CD14-positive monocyte (primary cell): ENCODE data around the gene ARHGAP32. TPM values are rescaled to one million over a fixed set of nuclear protein-coding genes. Genes with fewer than 3 reads are reported as not detected.

Experiments
- DNase-seq, 3 donors: peaks; one replicate each; pipeline ENCODE4 v3.0.0-alpha.2; 2011 to 2022
- H2AFZ ChIP-seq: 2 replicates; pipeline ENCODE4 v1.6.0; 2012; ENCODE audit warnings: mild to moderate bottlenecking, low read depth, low read length, inconsistent platforms; ENCODE audit not compliant: insufficient read depth, poor library complexity, severe bottlenecking
- H3K27ac ChIP-seq, 2 donors: 1 replicate in 1 of 2; 2 replicates in 1 of 2; pipeline ENCODE4 v1.5.1; 2012 to 2013; ENCODE audit warnings: low read length in 2 of 2, control low read depth in 1 of 2, inconsistent platforms in 1 of 2, low read depth in 1 of 2, mild to moderate bottlenecking in 1 of 2
- H3K27me3 ChIP-seq, 2 donors: one replicate each; pipeline versions ENCODE4 v1.6.0 to v1.6.1; 2011 to 2013; ENCODE audit warnings: low read length in 2 of 2; ENCODE audit not compliant: control insufficient read depth in 2 of 2, insufficient read depth in 2 of 2
- H3K36me3 ChIP-seq, 2 donors: replicated peaks in 1 of 2; 1 replicate in 1 of 2; 2 replicates in 1 of 2; pipeline versions ENCODE4 v1.5.1 to v1.6.1; 2012 to 2013; ENCODE audit warnings: low read length in 2 of 2, control low read depth in 1 of 2, inconsistent platforms in 1 of 2, mild to moderate bottlenecking in 1 of 2; ENCODE audit not compliant: insufficient read depth in 2 of 2, control insufficient read depth in 1 of 2
- H3K4me1 ChIP-seq, 2 donors: 1 replicate in 1 of 2; 2 replicates in 1 of 2; pipeline versions ENCODE4 v1.5.1 to v1.6.1; 2012 to 2013; ENCODE audit warnings: low read length in 2 of 2, control low read depth in 1 of 2, inconsistent platforms in 1 of 2, mild to moderate bottlenecking in 1 of 2, moderate library complexity in 1 of 2; ENCODE audit not compliant: insufficient read depth in 2 of 2, control insufficient read depth in 1 of 2
- H3K4me2 ChIP-seq: replicated peaks from 2 replicates; pipeline ENCODE3; 2012; ENCODE audit warnings: low read length, moderate library complexity, mild to moderate bottlenecking; ENCODE audit not compliant: poor library complexity, severe bottlenecking; ENCODE audit errors: extremely low read depth
- H3K4me3 ChIP-seq, 3 experiments: fragments of 200-600 bp in 1 of 3; sonication (generic) in 1 of 3; replicated peaks in 1 of 3; 1 replicate in 2 of 3; 2 replicates in 1 of 3; pipeline ENCODE4 v1.5.1; 2011 to 2013; ENCODE audit warnings: low read length in 3 of 3, mild to moderate bottlenecking in 3 of 3, control low read depth in 2 of 3, low read depth in 2 of 3, inconsistent platforms in 1 of 3, moderate library complexity in 1 of 3
- H3K79me2 ChIP-seq: 2 replicates; pipeline ENCODE4 v1.6.0; 2012; ENCODE audit warnings: mild to moderate bottlenecking, control low read depth, inconsistent platforms, low read length, moderate library complexity; ENCODE audit not compliant: insufficient read depth
- H3K9ac ChIP-seq: 2 replicates; pipeline ENCODE4 v1.6.0; 2017; ENCODE audit warnings: low read length, mild to moderate bottlenecking; ENCODE audit not compliant: insufficient read depth, poor library complexity, severe bottlenecking
- H3K9me3 ChIP-seq, 2 donors: replicated peaks in 1 of 2; 1 replicate in 1 of 2; 2 replicates in 1 of 2; pipeline versions ENCODE4 v1.5.1 to v1.6.1; 2012 to 2013; ENCODE audit warnings: low read length in 2 of 2, control low read depth in 1 of 2; ENCODE audit not compliant: control insufficient read depth in 1 of 2, insufficient read depth in 1 of 2
- H4K20me1 ChIP-seq: 2 replicates; pipeline ENCODE4 v1.6.0; 2012; ENCODE audit warnings: mild to moderate bottlenecking, low read length, control low read depth, moderate library complexity; ENCODE audit not compliant: insufficient read depth
- H3K27ac Mint-ChIP-seq, 7 donors: one replicate each; pipeline ENCODE4 v1.8.0; 2020; ENCODE audit warnings: mild to moderate bottlenecking in 7 of 7, mixed read lengths in 7 of 7, moderate library complexity in 6 of 7, inconsistent platforms in 2 of 7
- H3K27me3 Mint-ChIP-seq, 3 donors: one replicate each; pipeline ENCODE4 v1.8.0; 2021 to 2022; ENCODE audit warnings: low read depth in 3 of 3, mild to moderate bottlenecking in 3 of 3, mixed read lengths in 3 of 3, moderate library complexity in 3 of 3, inconsistent platforms in 1 of 3
- H3K36me3 Mint-ChIP-seq, 2 donors: one replicate each; pipeline ENCODE4 v1.8.0; 2020; ENCODE audit warnings: mixed read lengths in 2 of 2, inconsistent platforms in 1 of 2, mild to moderate bottlenecking in 1 of 2
- H3K4me1 Mint-ChIP-seq: one replicate; pipeline ENCODE4 v1.8.0; 2020; ENCODE audit warnings: mild to moderate bottlenecking, mixed read lengths
- H3K4me3 Mint-ChIP-seq, 2 donors: one replicate each; pipeline ENCODE4 v1.8.0; 2020; ENCODE audit warnings: mild to moderate bottlenecking in 2 of 2, mixed read lengths in 2 of 2, moderate library complexity in 1 of 2
- H3K9me3 Mint-ChIP-seq, 7 donors: one replicate each; pipeline ENCODE4 v1.8.0; 2020 to 2022; ENCODE audit warnings: mixed read lengths in 7 of 7, mild to moderate bottlenecking in 6 of 7, moderate library complexity in 6 of 7, inconsistent platforms in 2 of 7
- WGBS: methylation state at CpG from one replicate; pipeline ENCODE4 v1.1.5; 2013; ENCODE audit warnings: missing lambda C conversion rate; ENCODE audit not compliant: insufficient coverage; 5-methylcytosine and 5-hydroxymethylcytosine counted together
- intact Hi-C, 2 donors: fragments of 100-400 bp; cut with micrococcal nuclease; formaldehyde crosslinking; loops; one replicate each; pipeline versions ENCODE4 v1.15.0 to v1.15.1; 2023
- polyA plus RNA-seq, 3 donors: library from polyadenylated mRNA; depleted of rRNA in 1 of 3; unstranded in 2 of 3; stranded (reverse) in 1 of 3; fragments of 300-500 nt in 2 of 3; fragments of >200 nt in 1 of 3; fragmentation: Illumina TruSeq in 2 of 3; gene quantifications; 1 replicate in 2 of 3; 2 replicates in 1 of 3; pipeline ENCODE4 v1.2.3, GENCODE V29; 2012 to 2021
- TF ChIP-seq, protein P1 (sequence below): fragments of 200-600 bp; IDR thresholded peaks from one replicate; pipeline ENCODE4 v1.8.0; 2022; ENCODE audit warnings: antibody characterized with exemption, mild to moderate bottlenecking

ARHGAP32 gene
- polyA plus RNA-seq, 3 donors = 0.13 to 3.4 (median 0.72) TPM

DNA sequence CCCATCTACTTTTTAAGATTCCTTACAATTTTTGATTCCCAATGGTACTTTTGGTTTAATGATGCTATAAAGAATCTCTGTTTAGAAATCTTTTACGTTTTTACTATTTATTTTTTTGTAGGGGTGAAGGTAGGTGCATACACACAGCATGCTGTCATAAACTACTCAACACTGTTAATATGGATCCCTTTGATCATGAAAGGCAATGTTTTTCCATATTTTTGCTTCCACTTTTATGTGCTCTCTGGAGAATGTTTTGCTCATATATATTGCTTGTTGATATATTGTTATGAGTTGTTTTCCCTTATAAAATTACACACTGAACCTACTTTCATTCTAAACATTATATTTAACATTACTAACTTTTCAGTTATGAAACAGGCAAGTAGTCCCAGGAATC, 125.9 kb downstream of the ARHGAP32 start:
- intact Hi-C loops = no loop called here
- H3K27me3 Mint-ChIP-seq = no peaks in the 10 kb centered on the region
- no peak overlapping the region for H2AFZ ChIP-seq
- no peaks in the 10 kb centered on the region for H3K9me3 ChIP-seq
- H3K27ac Mint-ChIP-seq = no peak overlapping the region
- WGBS = no CpG with 5 or more reads among the region's 1 CpG
- peaks cover 0 to 19% of the 10 kb centered on the region in 2 donors for H3K36me3 ChIP-seq
- no peaks in the 10 kb centered on the region for H3K4me1 ChIP-seq
- DNase-seq = no peak
- no peaks in the 10 kb centered on the region for H3K9me3 Mint-ChIP-seq
- no peak overlapping the region for H3K4me3 Mint-ChIP-seq
- H3K36me3 Mint-ChIP-seq = peaks cover 15 to 22% of the 10 kb centered on the region in 2 donors
- H4K20me1 ChIP-seq = no peaks in the 10 kb centered on the region
- H3K27me3 ChIP-seq = no peaks in the 10 kb centered on the region
- TF ChIP-seq, protein P1, sequence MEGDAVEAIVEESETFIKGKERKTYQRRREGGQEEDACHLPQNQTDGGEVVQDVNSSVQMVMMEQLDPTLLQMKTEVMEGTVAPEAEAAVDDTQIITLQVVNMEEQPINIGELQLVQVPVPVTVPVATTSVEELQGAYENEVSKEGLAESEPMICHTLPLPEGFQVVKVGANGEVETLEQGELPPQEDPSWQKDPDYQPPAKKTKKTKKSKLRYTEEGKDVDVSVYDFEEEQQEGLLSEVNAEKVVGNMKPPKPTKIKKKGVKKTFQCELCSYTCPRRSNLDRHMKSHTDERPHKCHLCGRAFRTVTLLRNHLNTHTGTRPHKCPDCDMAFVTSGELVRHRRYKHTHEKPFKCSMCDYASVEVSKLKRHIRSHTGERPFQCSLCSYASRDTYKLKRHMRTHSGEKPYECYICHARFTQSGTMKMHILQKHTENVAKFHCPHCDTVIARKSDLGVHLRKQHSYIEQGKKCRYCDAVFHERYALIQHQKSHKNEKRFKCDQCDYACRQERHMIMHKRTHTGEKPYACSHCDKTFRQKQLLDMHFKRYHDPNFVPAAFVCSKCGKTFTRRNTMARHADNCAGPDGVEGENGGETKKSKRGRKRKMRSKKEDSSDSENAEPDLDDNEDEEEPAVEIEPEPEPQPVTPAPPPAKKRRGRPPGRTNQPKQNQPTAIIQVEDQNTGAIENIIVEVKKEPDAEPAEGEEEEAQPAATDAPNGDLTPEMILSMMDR = no peak
- H3K4me1 Mint-ChIP-seq = no peaks in the 10 kb centered on the region
- no peaks in the 10 kb centered on the region for H3K79me2 ChIP-seq
- no peak overlapping the region for H3K4me3 ChIP-seq
- no peak overlapping the region for H3K27ac ChIP-seq
- H3K4me2 ChIP-seq = no peak overlapping the region
- H3K9ac ChIP-seq = no peak overlapping the region

- H3K4me1 Mint-ChIP-seq = no peaks in the 10 kb centered on the region
- H3K36me3 Mint-ChIP-seq = peaks cover 20 to 28% of the 10 kb centered on the region in 2 donors
- H3K36me3 ChIP-seq = peaks cover 0 to 19% of the 10 kb centered on the region in 2 donors
- no peak overlapping the region for H3K27ac Mint-ChIP-seq
- H3K4me2 ChIP-seq = no peak overlapping the region
- no peak for DNase-seq
- TF ChIP-seq, protein P1 = no peak
- no peak overlapping the region for H3K4me3 Mint-ChIP-seq
- H2AFZ ChIP-seq = no peak overlapping the region
- intact Hi-C loops = no loop called here
- no peak overlapping the region for H3K4me3 ChIP-seq
- no peak overlapping the region for H3K27ac ChIP-seq
- no peaks in the 10 kb centered on the region for H3K79me2 ChIP-seq
- H3K27me3 ChIP-seq = no peaks in the 10 kb centered on the region
- no peaks in the 10 kb centered on the region for H3K27me3 Mint-ChIP-seq
- no peaks in the 10 kb centered on the region for H3K4me1 ChIP-seq
- no peaks in the 10 kb centered on the region for H4K20me1 ChIP-seq
- no peak overlapping the region for H3K9ac ChIP-seq
- H3K9me3 ChIP-seq = no peaks in the 10 kb centered on the region
- no peaks in the 10 kb centered on the region for H3K9me3 Mint-ChIP-seq
Measured at GRCh38 chr11:129063118-129063517, 129.0 kb downstream of the ARHGAP32 start.
